Measurements from ENCODE around the gene CYP2U1.

DNA sequence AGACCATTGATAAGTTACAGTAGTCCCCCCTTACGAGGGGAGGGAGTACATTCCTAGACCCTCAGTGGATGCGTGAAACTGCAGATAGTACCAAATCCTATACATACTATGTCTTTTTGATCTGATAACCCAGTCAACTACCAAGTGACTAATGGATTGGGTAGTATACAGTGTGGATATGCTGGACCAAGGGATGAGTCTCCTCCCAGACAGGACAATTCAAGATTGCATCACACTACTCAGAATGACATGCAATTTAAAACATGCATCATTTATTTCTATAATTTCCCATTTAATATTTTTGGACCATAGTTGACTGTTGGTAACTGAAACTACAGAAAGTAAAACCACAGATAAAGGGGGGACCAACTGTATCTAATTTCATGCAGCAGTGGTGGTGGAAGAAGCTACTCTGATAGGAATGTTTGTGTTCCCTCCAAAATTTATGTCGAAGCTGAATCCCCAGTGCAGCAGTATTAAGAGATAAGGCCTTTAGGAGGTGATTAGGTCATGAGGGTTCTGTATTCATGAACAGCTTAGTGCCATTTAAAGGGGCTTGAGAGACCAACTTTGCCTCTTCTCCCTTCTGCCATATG is 70.3 kb downstream of the CYP2U1 start:
- TF ChIP-seq CTCF (IDR thresholded peaks at IDR 0.05) (no peak), ZFX (IDR thresholded peaks at IDR 0.05; ENCODE audit: borderline replicate concordance) (no peak)

All from 22Rv1 (cell line).